ENCODE measurements around the gene CD3D.

CD3D gene

GRCh38 chr11:118342503-118343161 lies at the start of gene CD3D:
TSS of gene CD3D (minus strand) at chr11:118342705. CDS start at chr11:118342607, 98 bp downstream.
- TF ChIP-seq, protein P1, sequence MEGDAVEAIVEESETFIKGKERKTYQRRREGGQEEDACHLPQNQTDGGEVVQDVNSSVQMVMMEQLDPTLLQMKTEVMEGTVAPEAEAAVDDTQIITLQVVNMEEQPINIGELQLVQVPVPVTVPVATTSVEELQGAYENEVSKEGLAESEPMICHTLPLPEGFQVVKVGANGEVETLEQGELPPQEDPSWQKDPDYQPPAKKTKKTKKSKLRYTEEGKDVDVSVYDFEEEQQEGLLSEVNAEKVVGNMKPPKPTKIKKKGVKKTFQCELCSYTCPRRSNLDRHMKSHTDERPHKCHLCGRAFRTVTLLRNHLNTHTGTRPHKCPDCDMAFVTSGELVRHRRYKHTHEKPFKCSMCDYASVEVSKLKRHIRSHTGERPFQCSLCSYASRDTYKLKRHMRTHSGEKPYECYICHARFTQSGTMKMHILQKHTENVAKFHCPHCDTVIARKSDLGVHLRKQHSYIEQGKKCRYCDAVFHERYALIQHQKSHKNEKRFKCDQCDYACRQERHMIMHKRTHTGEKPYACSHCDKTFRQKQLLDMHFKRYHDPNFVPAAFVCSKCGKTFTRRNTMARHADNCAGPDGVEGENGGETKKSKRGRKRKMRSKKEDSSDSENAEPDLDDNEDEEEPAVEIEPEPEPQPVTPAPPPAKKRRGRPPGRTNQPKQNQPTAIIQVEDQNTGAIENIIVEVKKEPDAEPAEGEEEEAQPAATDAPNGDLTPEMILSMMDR (IDR thresholded peaks at IDR 0.05; ENCODE audit: unreplicated experiment in 3 of 3), result no peak
- Mint-ChIP-seq H3K4me1 (no peaks in the 10 kb centered on the region), H3K27me3 (ENCODE audit: low read depth) (peaks cover 46% of the 10 kb centered on the region), H3K36me3 (ENCODE audit: low read depth) (no peaks in the 10 kb centered on the region), H3K9me3 (peaks cover 3% of the 10 kb centered on the region), H3K4me3 (no peak within 1 kb of the TSS), H3K27ac (no peak within 1 kb of the TSS)

DNA sequence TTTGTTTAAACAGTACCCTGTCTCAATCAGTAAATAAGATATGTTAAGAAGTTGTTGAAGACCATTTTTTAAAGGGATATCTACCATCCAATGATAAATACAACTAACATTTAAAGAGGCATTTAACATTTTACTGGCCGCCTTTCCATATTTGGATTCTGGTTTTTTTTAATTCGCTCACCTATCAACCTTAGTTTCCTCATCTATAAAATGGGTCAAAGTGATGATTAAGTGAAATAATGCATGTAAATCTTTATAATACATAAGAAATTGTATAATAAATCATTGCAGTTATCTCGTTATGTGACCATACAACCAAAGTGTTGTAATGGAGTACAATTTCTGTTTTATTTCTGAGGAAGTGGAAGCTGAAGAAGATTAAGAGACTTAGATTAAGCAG lies 41.2 kb upstream of the CD3D start:
- H3K27ac Mint-ChIP-seq, result no peak overlapping the region
- H3K4me3 Mint-ChIP-seq, result no peak overlapping the region
- peaks cover 55% of the 10 kb centered on the region for H3K36me3 Mint-ChIP-seq (ENCODE audit: low read depth)

DNA sequence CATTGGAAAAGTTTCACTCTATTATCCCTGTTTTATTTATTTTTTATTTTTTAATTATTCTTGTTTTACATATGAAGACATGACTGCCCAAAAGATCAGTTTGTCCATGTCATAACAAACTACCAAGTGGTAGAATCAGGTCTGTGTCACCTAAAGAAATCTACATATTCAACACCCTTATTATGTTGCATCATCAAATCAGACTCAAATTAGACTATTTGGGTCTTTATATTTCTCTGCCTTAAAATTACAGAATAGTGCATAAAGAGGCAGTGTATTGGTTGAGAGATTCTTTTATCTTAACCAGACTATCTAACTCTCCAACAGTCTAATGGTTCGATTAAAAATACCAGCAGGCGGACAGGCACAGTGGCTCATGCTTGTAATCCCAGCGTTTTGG lies 40.4 kb upstream of the CD3D start:
- H3K27me3 Mint-ChIP-seq (ENCODE audit: low read depth), result no peaks in the 10 kb centered on the region
- peaks cover 59% of the 10 kb centered on the region for H3K36me3 Mint-ChIP-seq (ENCODE audit: low read depth)
- no peaks in the 10 kb centered on the region for H3K9me3 Mint-ChIP-seq
- no peaks in the 10 kb centered on the region for H3K4me1 Mint-ChIP-seq
- no peak overlapping the region for H3K27ac Mint-ChIP-seq
- H3K4me3 Mint-ChIP-seq, result no peak overlapping the region
- TF ChIP-seq, protein P1 (IDR thresholded peaks at IDR 0.05; ENCODE audit: unreplicated experiment in 3 of 3), result no peak

More for the DNA sequence above, 41.2 kb upstream of the CD3D start:
- no peaks in the 10 kb centered on the region for H3K27me3 Mint-ChIP-seq (ENCODE audit: low read depth)
- H3K4me1 Mint-ChIP-seq, result no peaks in the 10 kb centered on the region
- TF ChIP-seq, protein P1 (IDR thresholded peaks at IDR 0.05; ENCODE audit: unreplicated experiment in 3 of 3), result no peak
- H3K9me3 Mint-ChIP-seq, result no peaks in the 10 kb centered on the region

GRCh38 chr11:118380571-118380970 lies 38.1 kb upstream of the CD3D start:
- Mint-ChIP-seq H3K9me3 (no peaks in the 10 kb centered on the region), H3K4me1 (no peaks in the 10 kb centered on the region), H3K4me3 (no peak overlapping the region), H3K27ac (no peak overlapping the region), H3K36me3 (ENCODE audit: low read depth) (peaks cover 54% of the 10 kb centered on the region), H3K27me3 (ENCODE audit: low read depth) (no peaks in the 10 kb centered on the region)
- TF ChIP-seq, protein P1 (IDR thresholded peaks at IDR 0.05; ENCODE audit: unreplicated experiment in 3 of 3), result no peak

GRCh38 chr11:118379497-118379896 lies 37.0 kb upstream of the CD3D start:
- Mint-ChIP-seq H3K4me1 (no peaks in the 10 kb centered on the region), H3K27ac (no peak overlapping the region), H3K27me3 (ENCODE audit: low read depth) (no peaks in the 10 kb centered on the region), H3K9me3 (no peaks in the 10 kb centered on the region), H3K4me3 (no peak overlapping the region), H3K36me3 (ENCODE audit: low read depth) (peaks cover 54% of the 10 kb centered on the region)
- TF ChIP-seq, protein P1 (IDR thresholded peaks at IDR 0.05; ENCODE audit: unreplicated experiment in 3 of 3), result no peak

DNA sequence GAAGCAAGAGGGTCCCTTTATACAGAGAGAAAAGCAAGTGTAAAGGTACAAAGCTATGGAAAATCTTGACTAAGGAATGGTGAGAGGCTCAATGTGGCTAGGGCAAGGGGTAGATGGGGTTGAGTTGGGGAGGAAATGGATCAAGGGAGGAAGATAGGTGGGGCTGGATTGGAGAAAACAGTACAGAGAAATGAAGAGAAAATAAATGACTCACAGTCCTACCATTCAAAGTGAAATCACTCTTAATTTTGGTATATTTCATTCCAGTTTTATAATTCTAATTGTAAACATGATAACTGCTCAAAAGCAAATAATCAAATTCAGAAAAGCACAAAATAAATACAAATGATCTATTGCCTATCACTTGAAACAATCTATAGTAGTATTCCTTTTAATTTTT lies 33.5 kb upstream of the CD3D start:
- TF ChIP-seq, protein P1 (IDR thresholded peaks at IDR 0.05; ENCODE audit: unreplicated experiment in 3 of 3), result no peak
- Mint-ChIP-seq H3K27ac (no peak overlapping the region), H3K4me3 (no peak overlapping the region), H3K27me3 (ENCODE audit: low read depth) (no peaks in the 10 kb centered on the region), H3K9me3 (no peaks in the 10 kb centered on the region), H3K4me1 (no peaks in the 10 kb centered on the region), H3K36me3 (ENCODE audit: low read depth) (peaks cover 68% of the 10 kb centered on the region)
